H7 (cell line): ENCODE results near the gene AFF2. TPM values are rescaled to one million over a fixed set of nuclear protein-coding genes. Genes with fewer than 3 reads are reported as not detected.

Source experiments
- DNase-seq: peaks from one replicate; pipeline ENCODE4 v3.0.0; 2012
- H3K27me3 ChIP-seq: 2 replicates; pipeline ENCODE4 v1.6.0; 2011; ENCODE audit warnings: mild to moderate bottlenecking, low read length; ENCODE audit not compliant: control insufficient read depth, insufficient read depth
- H3K36me3 ChIP-seq: replicated peaks from 2 replicates; pipeline ENCODE4 v1.5.1; 2011; ENCODE audit warnings: low read length; ENCODE audit not compliant: control insufficient read depth, insufficient read depth
- H3K4me3 ChIP-seq: 2 replicates; pipeline ENCODE4 v1.5.1; 2011; ENCODE audit warnings: low read depth, mild to moderate bottlenecking, control low read depth, low read length, moderate library complexity; ENCODE audit not compliant: insufficient read depth
- total RNA-seq: library from RNA; depleted of rRNA; stranded (reverse); fragments of >200 nt; shearing (Covaris generic); gene quantifications from 2 replicates; pipeline ENCODE4 v1.2.3, GENCODE V29; 2014

AFF2 gene
- total RNA-seq, 1 experiment from 2014 or later: 14.6 TPM

DNA sequence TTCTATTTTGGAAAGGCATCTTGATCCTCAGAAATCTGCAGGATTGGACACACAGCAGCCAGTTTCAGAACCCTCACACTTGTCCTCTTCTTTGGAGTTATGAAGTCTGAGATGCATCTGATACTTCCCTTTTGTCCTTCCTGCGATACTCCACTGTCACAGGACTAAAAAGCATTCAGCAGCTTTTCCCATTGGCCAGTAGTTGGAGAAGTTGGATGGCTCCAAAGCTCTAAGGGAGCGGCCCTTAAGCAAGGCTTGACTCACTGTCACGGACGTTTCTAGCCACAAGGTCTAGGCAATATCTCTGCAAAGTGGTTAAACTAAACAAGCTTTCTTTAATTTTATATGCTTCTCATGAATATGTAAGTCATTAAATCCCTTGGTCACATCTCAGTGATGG, 417.0 kb downstream of the AFF2 start:
- H3K36me3 ChIP-seq: no peaks in the 10 kb centered on the region
- no peak for DNase-seq
- no peaks in the 10 kb centered on the region for H3K27me3 ChIP-seq
- H3K4me3 ChIP-seq: no peak overlapping the region

GRCh38 chrX:148923631-148924030, 423.2 kb downstream of the AFF2 start:
- no peak for DNase-seq
- Histone ChIP-seq H3K4me3 (no peak overlapping the region), H3K27me3 (no peaks in the 10 kb centered on the region), H3K36me3 (no peaks in the 10 kb centered on the region)

GRCh38 chrX:148926371-148926770, 426.0 kb downstream of the AFF2 start:
- DNase-seq: no peak
- Histone ChIP-seq H3K27me3 (no peaks in the 10 kb centered on the region), H3K36me3 (no peaks in the 10 kb centered on the region), H3K4me3 (no peak overlapping the region)

DNA sequence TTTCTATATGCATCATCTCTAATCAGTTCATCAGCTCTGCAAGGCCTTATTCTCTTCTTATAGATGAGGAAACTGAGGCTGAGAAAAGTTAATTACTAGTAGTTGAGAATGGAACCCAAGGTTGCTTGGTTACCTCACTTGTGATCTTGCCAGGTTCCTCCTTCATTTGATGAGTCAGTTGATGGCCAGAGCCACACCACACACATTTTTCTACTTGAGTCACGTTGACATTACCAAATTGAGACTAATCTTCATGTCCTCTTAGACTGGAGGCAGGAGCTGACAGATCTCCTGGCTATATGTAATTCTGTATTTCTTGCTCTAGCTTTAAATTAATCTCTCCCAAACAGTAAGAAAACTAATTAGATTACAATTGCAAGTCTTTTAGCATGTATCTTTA, 428.4 kb downstream of the AFF2 start:
- H3K4me3 ChIP-seq: no peak overlapping the region
- no peak for DNase-seq
- H3K36me3 ChIP-seq: no peaks in the 10 kb centered on the region
- no peaks in the 10 kb centered on the region for H3K27me3 ChIP-seq

DNA sequence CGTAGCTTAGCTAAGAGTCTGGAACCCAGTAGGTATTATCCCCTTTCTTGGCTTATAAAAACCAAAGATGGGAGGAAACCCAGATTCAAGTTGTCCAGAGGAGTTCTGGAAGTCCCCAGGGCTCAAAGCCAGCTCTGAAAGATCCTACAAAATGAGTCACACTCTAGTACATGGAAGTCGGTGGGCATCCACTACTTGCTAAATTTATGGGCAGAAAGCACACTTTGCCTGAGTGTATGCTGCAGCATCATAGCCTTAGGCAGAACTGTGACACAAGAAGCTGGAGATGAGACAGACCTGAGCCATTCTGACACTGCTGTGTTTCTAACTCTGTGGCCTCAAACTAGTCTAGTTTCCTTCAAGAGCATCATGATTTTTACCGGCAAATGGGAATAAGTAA, 429.3 kb downstream of the AFF2 start:
- no peak for DNase-seq
- Histone ChIP-seq H3K4me3 (no peak overlapping the region), H3K36me3 (no peaks in the 10 kb centered on the region), H3K27me3 (no peaks in the 10 kb centered on the region)

GRCh38 chrX:148930206-148930729, 429.9 kb downstream of the AFF2 start:
- no peaks in the 10 kb centered on the region for H3K27me3 ChIP-seq
- DNase-seq: no peak
- H3K4me3 ChIP-seq: no peak overlapping the region
- H3K36me3 ChIP-seq: no peaks in the 10 kb centered on the region

- Histone ChIP-seq H3K4me3 (no peak overlapping the region), H3K36me3 (no peaks in the 10 kb centered on the region), H3K27me3 (no peaks in the 10 kb centered on the region)
- no peak for DNase-seq
Measured at GRCh38 chrX:148933881-148934280, 433.5 kb downstream of the AFF2 start.

DNA sequence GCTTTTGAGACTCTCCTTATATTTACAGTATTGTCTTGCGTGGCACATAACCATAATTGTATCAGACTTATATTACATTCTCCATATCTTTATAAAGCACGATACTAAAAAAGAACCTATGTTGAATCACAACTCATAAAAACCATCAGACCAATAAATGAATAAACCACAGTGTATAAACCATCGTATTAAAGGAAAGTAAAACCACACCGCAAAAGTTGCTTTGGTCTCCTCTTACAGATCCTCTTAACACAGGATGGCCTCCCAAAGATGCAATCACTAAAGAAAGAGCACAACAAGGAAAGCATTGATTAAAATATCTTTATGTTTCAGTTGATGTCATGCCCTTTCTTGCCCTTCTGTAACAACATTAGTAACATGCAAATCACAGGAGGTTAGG, 437.9 kb downstream of the AFF2 start:
- H3K27me3 ChIP-seq: no peaks in the 10 kb centered on the region
- no peak for DNase-seq
- no peak overlapping the region for H3K4me3 ChIP-seq
- H3K36me3 ChIP-seq: no peaks in the 10 kb centered on the region

- Histone ChIP-seq H3K4me3 (no peak overlapping the region), H3K27me3 (no peaks in the 10 kb centered on the region), H3K36me3 (no peaks in the 10 kb centered on the region)
- no peak for DNase-seq
Measured at GRCh38 chrX:148940411-148940996, 440.1 kb downstream of the AFF2 start.

GRCh38 chrX:148942754-148943153, 442.3 kb downstream of the AFF2 start:
- H3K36me3 ChIP-seq: no peaks in the 10 kb centered on the region
- no peaks in the 10 kb centered on the region for H3K27me3 ChIP-seq
- no peak overlapping the region for H3K4me3 ChIP-seq
- no peak for DNase-seq

DNA sequence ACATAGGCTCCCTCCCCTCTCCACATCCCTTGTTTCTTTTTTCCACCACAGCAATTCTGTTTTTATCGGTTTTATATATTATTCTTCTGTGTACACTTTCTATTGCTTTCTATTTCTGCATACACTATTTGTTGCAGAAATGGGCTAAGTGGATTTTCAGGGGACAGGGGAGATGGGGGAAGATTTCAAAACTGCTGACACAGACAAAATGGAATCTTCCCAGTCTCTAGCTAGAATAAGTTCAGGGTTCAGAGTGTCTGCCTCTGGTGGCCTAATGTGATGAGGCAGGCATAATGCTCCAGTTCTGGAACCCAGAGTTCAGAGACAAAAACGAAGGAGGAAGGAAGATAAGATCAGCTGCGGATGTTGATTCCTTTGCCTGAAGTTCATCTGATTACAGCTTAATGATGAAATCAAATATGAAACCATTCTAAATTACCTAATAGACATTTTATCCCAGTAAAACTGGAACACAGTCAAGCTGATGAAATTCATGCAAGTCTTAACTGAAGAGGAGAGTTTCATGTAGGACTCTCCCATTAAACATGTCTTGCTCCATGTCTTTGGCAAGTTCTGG, 447.1 kb downstream of the AFF2 start:
- H3K4me3 ChIP-seq: no peak overlapping the region
- H3K36me3 ChIP-seq: no peaks in the 10 kb centered on the region
- no peaks in the 10 kb centered on the region for H3K27me3 ChIP-seq
- DNase-seq: no peak

DNA sequence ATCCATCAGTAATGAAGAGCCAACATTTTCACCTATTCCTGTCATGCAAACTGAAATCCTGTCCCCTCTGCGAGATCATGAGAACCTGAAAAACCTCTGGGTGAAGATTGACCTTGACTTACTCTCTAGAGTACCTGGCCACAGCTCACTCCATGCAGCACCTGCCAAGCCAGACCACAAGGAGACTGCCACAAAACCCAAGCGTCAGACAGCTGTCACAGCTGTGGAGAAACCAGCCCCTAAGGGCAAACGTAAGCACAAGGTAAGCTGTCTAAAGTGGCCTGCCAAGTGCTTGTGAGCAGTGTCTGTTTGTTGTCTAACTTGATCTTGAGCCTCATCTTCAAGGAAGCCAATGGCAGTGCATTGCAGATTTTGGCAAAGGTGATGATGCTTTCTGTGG, 455.9 kb downstream of the AFF2 start:
- DNase-seq: no peak
- no peaks in the 10 kb centered on the region for H3K36me3 ChIP-seq
- no peaks in the 10 kb centered on the region for H3K27me3 ChIP-seq
- H3K4me3 ChIP-seq: no peak overlapping the region

DNA sequence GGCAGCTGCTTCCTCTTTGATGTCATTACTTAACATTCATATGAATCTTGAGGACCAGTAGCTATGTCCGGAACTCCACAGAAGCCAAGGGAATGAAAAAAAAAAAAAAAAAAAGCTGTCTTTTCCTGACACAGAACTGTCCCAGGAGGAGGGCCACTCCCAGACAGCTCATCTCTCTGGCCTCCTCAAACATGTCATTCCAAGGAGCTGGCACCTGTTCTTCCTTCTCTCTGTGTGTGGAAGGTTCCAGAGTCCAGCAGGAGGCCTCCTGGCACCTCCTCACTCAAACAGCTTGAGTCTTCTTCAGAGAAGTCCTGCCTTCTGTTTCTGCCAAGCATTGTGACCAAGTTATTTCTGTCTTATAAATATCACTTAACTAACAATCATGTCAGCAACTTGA, 458.5 kb downstream of the AFF2 start:
- no peak overlapping the region for H3K4me3 ChIP-seq
- no peak for DNase-seq
- H3K27me3 ChIP-seq: no peaks in the 10 kb centered on the region
- no peaks in the 10 kb centered on the region for H3K36me3 ChIP-seq

DNA sequence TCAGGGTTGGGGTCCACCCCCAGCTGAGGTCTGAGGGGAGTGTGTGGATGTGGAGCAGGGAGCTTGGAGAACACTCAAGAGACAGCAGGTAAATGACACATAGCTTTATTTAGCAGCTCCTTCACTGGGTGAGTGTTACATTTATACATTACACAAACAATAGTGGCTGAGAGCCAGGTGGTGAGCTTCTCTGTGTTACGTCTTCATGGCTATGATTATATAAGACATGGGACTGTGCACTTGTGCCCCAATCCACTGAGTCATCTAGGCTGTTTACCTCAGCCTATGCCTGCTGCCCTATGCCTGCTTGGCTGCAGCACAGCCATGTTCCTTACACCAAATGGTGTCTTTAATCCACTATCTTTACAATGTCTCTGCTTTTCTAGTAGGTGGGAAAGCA, 459.6 kb downstream of the AFF2 start:
- no peak overlapping the region for H3K4me3 ChIP-seq
- no peak for DNase-seq
- no peaks in the 10 kb centered on the region for H3K27me3 ChIP-seq
- H3K36me3 ChIP-seq: no peaks in the 10 kb centered on the region

- no peaks in the 10 kb centered on the region for H3K36me3 ChIP-seq
- H3K4me3 ChIP-seq: no peak overlapping the region
- DNase-seq: no peak
- H3K27me3 ChIP-seq: no peaks in the 10 kb centered on the region
Measured at GRCh38 chrX:148961985-148962384, 461.6 kb downstream of the AFF2 start.
